Measurements from ENCODE around the gene CMTM4.

GRCh38 chr16:66668777-66669444 is 27.6 kb downstream of the CMTM4 start:
- TF ChIP-seq CTCF (optimal IDR thresholded peaks at IDR 0.05 in 1 of 3, IDR thresholded peaks at IDR 0.05 in 1 of 3, conservative IDR thresholded peaks at IDR 0.05 in 1 of 3; ENCODE audit: extremely low read depth in 1 of 3, insufficient read depth in 2 of 3, low read length in 3 of 3) = no peak
- no peak for TF ChIP-seq EZH2 (IDR thresholded peaks at IDR 0.05; ENCODE audit: low read length)
